Stimulated activated CD4-positive, alpha-beta T cell treated with anti-CD3 and anti-CD28 coated beads, Interleukin-4, amount 100 ng/mL, for 4 hours (primary cell): ENCODE results near the gene RNF11.
"Not testable (repeated sequence)": the region's sequence is repeated elsewhere in the genome, so short reads cannot be mapped to it uniquely, and the experiment has no call there.

ENCODE experiments used
- DNase-seq, 2 experiments: peaks; one replicate each; pipeline ENCODE4 v3.0.0-alpha.2; 2020

RNF11 gene

DNA sequence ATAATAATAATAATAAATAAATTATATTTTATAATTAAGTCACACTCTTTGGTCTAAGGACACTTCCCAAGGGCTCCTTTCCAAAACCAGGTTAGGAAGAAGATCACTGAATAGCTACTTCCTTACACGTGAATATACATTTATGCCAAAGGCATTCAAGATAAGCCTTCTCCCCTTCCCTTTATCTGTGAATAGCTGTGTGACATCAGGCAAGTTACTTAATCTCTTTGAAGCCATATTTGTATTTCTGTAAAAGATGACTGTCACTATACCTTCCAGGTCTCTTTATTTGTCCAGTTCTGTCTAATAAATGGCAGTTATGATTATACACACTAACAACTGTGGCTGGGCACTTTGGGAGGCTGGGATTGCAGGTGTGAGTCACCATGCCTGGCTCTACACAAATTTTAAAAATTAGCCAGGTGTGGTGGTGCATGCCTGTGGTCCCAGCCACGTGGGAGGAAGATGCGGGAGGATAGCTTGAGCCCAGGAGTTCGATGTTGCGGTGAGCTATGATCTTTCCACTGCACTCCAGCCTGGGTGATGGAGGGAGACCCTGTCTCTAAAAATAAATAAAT, 5.5 kb upstream of the RNF11 start:
- DNase-seq: no peak

DNA sequence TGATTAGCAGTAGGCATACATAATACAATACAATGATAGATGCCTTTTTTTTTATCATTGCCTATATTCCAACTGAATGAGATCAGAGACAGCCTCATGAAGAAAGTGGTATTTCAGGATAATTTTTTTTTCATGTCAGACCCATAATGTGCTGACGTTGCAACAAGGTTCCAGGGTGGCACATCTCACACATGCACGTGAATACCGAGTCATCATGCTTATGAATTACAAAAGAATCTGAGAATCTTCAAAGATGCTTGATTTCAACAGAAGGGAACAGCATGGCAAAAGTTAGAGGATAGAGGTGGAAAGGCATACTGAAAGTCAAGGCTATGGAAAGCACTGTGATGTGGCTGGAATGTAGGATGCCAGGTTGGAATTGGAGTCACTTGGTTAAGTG, 5.0 kb upstream of the RNF11 start:
- DNase-seq: no peak

DNA sequence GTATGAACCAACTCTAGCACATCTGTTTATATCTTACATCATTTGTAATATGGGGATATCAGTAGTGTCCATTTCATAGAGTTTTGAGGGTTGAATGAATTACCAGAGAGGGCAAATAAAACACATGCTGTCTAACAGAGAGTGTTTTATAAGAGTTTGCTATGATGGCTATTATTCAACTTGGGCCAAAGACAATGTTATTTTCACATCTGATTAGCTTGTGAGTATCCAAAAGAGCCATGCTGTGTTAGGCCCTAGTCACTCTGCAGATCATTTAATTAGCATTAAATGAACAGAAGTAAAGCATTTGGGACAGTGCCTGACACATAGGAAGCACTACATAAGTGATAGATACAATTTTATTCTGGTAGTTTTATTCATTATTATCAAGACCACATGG, 4.2 kb upstream of the RNF11 start:
- no peak for DNase-seq

DNA sequence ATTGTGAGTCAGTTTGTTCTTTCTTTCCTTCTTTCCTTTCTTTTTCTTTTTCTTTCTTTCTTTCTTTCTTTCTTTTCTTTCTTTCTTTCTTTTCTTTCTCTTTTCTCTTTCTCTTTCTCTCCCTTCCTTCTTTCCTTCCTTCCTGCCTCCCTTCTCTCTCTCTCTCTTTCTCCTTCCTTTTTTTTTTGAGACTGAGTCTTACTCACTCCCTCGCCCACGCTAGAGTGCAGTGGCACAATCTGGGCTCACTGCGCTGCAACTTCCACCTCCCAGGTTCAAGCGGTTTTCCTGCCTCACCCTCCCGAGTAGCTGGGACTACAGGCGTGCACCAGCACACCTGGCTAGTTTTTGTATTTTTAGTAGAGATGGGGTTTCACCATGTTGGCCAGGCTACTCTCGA, 1.8 kb upstream of the RNF11 start:
- DNase-seq: not testable (repeated sequence)

DNA sequence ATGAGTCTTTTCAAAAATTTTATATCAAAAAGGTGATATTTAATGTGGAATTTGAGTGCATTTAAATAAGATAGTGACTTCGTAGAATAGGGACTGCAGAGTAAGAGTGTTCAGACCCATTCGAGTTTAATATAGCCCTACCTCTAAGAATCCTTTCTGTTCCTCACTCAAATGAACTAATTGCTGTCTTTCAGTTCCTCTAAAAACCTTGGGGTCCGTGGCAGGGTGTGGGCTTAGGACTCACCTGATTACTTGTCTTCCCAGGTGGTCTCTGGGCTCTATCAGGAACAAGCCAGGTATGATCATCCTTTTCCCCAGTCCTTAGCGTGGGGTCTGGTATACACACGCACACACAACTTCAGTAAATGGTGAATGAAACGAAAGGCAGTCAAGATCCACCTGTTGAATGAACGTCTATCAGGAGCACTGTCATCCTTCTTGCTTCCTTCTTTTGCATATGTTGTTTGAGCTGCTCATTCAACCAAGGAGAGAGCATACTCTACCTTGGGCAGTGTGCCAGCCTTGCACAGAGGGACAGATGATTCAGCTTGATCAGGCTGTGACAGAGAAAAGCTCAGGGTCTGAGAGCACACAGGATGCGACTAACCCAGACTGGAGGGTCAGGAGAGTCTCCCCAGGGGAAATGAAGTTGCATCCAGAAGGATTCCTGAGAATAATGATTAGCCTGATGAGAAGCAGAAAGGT, 1.2 kb upstream of the RNF11 start:
- DNase-seq: peak; percentile 22 to 46

DNA sequence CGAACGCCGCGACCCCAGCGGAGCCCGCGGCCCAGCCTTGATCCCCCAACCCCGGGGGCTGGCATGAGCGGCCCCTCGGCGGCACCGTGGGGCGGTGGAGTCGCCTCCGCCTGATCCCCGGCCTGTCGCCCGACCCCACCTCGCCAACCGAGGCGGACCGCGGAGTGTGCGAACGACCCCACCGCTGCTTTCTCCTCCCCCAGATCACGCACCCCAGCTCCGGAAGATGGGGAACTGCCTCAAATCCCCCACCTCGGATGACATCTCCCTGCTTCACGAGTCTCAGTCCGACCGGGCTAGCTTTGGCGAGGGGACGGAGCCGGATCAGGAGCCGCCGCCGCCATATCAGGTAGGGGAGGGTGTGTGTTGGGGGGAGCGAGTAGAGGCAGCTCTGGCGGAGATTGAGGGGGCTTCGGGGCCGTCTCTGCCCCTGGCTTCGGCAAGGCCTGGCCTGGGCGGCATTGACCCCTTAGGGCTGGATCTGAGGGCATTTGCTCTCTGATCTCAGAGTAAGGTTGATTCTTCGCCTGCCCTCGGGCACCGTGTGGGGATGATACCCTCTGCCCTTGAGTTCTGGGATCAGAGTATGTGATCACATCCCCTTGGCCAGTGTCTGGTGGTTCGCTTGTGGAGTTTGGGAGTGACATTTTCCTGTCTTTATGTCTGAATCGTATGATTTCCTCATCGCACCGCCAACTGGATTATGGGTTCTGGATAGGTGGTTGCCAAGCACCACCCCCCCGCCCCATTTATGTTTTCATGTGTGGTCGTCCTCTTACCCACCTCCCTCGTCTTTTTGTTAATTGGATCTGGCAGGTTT, 668 bp downstream of the RNF11 start:
- peak; percentile 15 to 29 for DNase-seq

DNA sequence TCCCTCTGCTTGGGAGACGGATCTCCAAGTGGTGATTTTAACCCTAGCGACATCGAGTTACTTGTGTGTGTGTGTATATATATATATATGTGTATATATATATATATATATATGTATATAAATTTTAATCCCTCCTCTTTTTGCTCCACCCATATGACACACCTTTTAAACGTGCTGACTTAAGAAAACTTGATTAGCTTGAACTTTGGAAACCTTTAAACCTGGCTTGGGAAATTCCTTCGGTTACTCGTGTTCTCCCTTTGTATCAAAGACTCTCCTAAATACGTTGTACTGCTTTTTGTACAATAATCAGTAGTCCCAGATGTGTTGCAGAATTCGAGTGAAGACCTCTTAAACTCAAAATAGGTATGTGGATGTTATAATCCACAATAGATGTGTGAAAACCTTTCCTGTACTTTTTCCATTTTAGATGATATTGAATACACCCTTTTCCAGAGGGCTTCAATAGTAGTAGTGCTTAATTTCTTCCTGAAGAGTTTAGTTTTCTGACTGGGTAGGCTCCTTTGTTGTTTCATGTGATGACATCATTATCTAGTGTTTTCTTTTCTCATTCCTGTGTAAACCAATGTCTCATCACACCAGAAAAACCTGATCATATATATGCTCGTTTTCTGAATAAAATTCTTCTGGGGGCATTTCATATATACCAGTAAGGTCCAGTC, 1.4 kb downstream of the RNF11 start:
- no peak for DNase-seq

DNA sequence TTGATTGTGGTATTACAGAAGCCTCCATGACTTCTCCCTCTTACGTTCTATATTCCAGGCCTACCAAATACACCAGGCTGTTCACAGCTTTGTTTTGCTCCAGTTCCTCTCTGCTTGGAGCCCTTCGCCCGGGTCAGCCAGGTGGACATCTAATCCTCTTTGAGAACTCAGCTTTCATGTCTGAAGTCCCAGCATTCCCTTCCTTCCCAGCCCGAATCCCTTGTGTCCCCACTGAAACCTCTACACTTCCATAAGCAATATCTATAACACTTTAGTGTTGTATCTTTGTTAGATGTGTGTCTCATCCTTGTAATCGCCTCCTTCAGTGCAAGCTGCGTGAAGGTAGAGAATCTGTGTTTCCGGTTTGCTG, 1.9 kb downstream of the RNF11 start:
- no peak for DNase-seq

DNA sequence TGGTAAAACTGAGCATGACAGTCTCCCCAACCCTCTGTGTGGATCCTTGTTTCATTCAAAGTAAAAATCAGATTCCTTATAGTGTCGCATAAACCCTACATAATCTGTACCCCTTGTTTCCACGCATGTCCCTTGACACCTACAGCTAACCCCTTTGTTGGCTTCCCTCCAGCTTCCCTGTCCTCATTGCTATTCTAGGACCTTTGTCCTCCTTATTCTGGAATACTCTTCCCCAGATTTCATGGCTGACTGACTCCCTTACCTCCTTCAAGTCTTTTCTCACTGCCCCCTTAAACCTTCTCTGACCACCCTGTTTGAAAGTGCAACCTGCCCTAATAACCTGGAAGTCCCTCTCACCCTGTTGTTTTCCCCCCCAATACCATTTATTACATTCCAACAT, 4.0 kb downstream of the RNF11 start:
- no peak for DNase-seq

DNA sequence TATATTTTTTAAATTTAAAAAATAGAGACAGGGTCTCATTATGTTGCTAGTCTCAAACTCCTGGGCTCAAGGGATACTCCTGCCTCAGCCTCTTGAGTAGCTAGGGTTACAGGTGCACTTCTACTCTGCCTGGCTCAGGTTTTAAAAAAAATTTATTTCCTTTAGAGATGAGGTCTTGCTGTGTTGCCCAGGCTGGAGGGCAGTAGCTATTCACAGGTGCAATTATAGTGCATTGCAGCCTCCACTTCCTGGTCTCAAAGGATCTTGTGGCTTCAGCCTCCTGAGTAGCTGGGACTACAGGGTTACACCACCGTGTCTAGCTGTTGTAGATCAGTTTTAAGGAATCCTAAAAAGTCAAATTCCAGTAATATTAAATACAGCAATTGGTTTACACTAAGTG, 5.0 kb downstream of the RNF11 start:
- no peak for DNase-seq

DNA sequence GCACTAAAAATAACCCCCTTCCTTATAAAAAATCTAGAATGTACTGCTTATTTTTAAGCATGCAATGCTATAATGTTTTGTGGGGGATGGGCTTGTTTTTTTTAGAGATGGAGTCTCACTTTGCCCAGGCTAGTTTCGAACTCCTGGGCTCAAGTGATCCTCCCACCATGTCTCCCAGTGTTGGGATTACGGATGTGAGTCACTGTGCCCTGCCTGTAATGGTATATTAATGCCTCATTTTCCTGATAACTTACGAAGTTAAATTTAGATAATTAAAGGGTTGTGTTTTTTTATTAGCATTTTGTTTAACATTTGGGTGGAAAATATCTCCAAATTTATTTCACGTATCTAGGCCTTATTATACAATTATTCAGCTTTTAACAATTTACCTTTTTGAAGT, 6.5 kb downstream of the RNF11 start:
- no peak for DNase-seq

DNA sequence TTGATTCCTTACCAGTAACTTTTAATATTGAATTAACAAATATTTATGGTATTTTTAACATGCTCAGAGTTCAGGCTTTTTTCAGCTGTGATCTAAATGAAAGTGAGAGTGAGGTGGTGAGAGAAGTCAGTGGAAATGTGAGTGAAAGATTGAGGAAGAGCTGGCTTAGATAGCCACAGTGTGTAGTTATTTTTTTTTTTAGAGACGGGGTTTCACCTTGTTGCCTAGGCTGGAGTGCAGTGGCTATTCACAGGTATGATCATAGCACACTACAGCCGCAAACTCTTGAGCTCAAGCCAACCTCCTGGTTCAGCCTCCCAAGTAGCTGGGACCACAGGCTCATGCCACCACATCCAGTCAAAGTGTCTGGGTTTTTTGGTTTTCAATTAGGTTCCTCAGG, 10.9 kb downstream of the RNF11 start:
- no peak for DNase-seq

DNA sequence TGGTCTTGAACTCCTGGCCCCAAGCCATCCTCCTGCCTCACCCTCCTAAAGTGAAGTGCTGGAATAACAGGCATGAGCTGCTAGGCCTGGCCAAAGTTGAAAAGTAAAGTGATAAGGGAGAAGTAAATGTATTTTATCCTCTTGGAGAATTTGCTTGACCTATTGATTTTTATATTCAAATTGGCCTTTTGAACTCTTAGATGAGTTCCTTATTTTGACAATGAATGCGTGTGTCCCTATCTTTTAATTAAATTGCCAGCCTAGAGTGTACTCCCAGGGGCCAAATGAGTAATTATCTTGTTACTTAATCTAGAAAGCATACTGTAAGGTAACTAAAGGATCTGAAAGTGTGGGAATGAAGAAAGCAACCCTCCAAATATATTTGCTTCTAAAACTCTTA, 11.4 kb downstream of the RNF11 start:
- no peak for DNase-seq

DNA sequence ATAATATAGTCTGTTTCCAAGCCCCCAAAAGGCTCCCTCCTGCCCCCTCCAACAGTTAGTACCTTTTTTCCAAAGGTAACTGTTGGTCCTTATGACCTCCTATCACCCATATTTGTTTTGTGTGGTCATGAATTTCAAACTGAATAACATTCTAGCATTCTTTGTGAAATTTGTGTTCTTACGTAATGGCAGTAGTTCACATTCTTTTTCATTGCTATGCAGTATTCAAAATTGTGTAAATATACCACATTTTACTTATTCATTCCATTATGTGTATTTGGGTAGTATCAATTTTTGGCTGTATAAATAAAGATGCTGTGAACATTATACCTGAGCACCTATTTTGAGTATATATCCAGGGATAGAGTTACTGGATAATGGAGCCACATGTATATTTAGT, 13.4 kb downstream of the RNF11 start:
- no peak for DNase-seq

DNA sequence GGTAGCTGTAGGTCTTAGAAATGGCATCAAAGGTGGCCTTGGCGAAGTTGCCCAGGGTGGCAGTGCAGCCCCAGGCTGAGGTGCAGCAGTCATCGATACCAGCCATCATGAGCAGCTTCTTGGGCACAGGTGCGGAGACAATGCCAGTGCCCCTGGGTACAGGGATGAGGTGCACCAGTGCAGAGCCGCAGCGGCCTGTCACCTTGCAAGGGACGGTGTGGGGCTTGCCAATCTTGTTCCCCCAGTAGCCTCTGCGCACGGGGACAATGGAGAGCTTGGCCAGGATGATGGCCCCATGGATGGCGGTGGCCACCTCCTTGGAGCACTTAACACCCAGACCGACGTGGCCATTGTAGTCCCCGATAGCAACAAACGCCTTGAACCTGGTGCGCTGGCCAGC, 14.7 kb downstream of the RNF11 start:
- not testable (repeated sequence) for DNase-seq

DNA sequence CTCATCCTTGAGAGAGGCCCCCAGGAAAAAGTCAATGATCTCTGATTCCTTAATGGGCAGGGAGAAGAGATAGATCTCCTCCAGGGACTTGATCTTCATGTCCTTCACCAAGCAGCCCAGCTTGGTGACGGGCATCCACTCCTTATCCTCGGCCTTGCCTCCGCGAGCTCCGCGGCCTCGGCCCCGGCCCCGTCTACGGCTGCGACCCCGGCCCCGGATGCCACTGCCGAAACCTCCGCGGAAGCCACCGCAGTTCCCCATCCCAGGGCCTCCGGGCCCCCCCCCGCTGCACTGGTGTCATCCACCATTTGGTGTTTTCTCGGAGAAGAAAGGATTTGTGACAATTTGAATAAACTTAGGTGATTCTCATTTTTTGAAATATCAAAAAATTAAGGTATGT, 15.1 kb downstream of the RNF11 start:
- not testable (repeated sequence) for DNase-seq

DNA sequence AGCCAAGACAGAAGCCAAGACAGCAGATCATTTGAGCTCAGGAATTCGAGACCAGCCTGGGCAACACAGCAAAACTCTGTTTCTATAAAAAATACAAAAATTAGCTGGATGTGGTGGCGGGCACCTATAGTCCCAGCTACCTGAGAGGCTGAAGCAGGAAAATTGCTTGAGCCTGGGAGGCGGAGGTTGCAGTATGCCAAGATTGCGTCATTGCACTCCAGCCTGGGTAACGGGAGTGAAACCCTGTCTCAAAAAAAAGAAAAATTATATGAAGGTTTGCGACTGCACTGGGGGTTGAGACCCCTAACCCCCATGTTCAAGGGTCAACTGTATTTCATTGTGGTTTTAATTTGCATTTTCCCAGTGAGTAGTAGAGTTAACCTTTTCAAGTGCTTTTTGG, 16.3 kb downstream of the RNF11 start:
- DNase-seq: no peak

DNA sequence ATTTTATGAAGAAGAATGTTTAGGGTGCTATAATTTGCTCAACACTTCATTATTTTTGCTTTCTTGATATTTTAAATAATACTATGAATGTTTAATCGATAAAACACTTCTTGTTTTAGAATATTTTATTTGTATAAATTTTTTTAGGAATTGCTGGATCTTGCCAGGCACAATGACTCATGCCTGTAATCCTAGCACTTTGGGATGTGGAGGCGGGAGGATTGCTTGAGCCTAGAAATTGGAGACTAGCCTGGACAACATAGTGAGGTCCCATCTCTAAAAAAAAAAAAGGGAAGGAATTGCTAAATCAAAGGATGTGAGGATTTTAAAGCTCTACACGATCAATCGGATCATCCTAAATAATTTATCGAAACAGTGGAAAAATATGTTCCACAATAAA, 17.6 kb downstream of the RNF11 start:
- DNase-seq: no peak

DNA sequence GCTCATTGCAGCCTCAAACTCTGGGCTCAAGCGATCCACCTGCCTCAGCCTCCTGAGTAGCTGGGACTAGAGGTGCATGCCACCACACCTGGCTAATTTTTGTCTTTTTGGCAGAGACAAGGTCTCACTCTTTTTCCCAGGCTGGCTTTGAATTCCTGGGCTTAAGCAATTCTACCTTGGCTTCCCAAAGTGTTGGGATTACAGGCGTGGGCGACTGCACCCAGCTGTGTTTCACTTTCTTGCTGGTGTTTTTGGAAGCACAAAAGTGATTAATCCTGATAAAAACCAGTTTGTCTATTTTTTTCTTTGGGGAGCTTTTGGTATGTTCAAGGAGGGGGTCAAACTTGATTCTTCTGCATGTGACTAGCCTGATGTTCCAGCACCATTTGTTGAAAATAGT, 19.3 kb downstream of the RNF11 start:
- DNase-seq: no peak

DNA sequence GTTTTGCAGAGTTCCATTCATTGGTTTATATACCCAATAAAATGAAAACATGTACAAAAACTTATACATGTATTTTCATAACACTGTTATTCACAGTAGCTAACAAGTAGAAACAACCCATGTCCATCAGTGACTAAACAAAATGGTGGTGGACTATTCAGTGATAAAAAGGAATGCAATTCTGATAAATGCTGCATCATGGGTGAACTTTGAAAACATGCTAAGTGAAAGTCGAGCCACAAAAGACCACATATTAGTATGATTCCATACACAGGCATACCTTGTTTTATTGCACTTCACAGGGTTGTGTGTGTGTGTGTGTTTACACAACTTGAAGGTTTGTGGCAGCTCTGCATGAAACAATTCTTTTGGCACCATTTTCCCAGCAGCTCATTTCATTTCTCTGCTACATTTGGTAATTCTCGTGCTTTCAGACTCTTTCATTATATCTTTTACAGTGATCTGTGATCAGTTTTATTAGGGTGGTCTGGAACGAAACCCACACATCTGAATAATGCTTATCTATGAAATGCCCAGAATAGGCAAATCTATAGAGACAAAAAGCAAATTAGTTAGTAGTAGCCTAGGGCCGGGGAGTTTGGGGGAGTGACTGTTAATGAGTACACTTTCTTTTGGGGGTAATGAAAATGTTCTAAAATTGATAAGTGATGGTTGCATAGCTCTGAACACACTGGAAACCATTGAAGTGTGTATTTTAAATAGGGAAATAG, 27.2 kb downstream of the RNF11 start:
- DNase-seq: no peak

DNA sequence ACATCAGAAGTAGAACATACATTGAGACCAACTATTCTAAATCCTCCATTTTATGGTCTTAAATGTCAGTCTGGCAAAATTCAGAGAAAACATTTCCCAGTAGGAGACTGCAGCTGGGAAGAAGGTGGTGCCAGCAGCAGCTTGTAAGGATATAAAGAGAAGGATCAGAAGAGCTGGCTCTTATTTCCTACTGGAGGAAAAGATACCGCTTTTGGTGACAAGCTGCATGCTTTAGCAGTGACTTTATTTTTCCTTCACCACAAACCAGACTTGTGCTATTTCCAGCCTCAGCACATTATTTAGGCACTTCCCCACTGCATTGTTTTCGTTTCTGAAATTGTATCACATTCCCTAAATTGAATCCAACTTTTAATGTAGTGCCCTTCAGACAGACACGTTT, 28.4 kb downstream of the RNF11 start:
- DNase-seq: no peak

DNA sequence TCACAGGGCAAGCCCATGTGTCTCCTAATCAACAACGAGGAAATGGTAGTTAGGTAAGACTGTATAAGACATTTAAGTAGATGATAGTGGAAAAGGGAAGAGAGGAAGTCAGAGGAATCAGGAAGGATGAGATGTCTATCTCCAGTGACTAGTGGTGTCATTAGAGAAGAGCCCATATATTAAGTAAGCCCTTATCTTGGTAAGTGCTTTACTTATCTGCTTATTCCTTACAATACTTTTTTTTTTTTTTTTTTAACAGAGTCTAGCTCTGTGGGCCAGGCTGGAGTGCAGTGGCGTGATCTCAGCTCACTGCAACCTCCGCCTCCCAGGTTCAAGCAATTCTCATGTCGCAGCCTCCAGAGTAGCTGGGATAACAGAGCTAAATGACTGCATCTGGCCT, 29.5 kb downstream of the RNF11 start:
- DNase-seq: no peak

DNA sequence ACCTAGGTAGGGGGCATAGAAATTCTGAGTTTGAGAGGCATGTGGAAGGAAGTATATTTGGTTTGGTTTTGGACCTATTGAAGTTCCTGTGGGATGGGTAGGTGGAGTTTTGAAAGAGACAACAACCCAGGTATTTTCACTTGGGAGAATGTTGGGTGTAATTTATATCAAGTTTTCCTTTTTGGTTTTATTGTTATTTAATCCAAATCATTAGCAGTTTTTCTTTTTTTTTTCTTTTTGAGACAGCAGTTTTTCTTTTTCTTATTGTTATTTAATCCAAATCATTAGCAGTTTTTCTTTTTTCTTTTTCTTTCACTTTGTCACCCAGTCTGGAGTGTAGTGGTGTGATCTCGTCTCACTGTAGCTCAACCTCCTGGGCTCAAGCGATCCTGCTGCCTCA, 30.1 kb downstream of the RNF11 start:
- DNase-seq: no peak
